H9 (cell line): Measurements from ENCODE around the gene CEACAM5. TPM values are rescaled to one million over a fixed set of nuclear protein-coding genes. Genes with fewer than 3 reads are reported as not detected.

Experiments used
- DNase-seq: peaks from one replicate; pipeline ENCODE4 v3.0.0-alpha.2; 2017
- H2AFZ ChIP-seq: one replicate; pipeline ENCODE4 v1.6.1; 2013; ENCODE audit warnings: mild to moderate bottlenecking, low read length, control low read depth, moderate library complexity
- H2AK5ac ChIP-seq: 2 replicates; pipeline ENCODE4 v1.6.1; 2013; ENCODE audit warnings: low read length, control low read depth, mixed read lengths; ENCODE audit not compliant: insufficient read length
- H2BK120ac ChIP-seq: one replicate; pipeline ENCODE4 v1.6.1; 2013; ENCODE audit warnings: low read depth, mild to moderate bottlenecking, low read length, control low read depth, inconsistent platforms; ENCODE audit not compliant: poor library complexity, severe bottlenecking
- H2BK12ac ChIP-seq: 2 replicates; pipeline ENCODE4 v1.6.1; 2013; ENCODE audit warnings: low read length, control low read depth, mixed read lengths, low read depth; ENCODE audit not compliant: insufficient read length
- H2BK15ac ChIP-seq: 2 replicates; pipeline ENCODE4 v1.6.1; 2013; ENCODE audit warnings: low read depth, low read length, control low read depth
- H2BK20ac ChIP-seq: one replicate; pipeline ENCODE4 v1.6.1; 2013; ENCODE audit warnings: low read depth, mild to moderate bottlenecking, low read length, control low read depth, inconsistent platforms; ENCODE audit not compliant: poor library complexity, severe bottlenecking
- H2BK5ac ChIP-seq: 2 replicates; pipeline ENCODE4 v1.6.1; 2013; ENCODE audit warnings: low read length, control low read depth, mixed read lengths; ENCODE audit not compliant: insufficient read length
- H3K14ac ChIP-seq: 2 replicates; pipeline ENCODE4 v1.6.1; 2013; ENCODE audit warnings: low read length, control low read depth; ENCODE audit not compliant: insufficient read depth
- H3K18ac ChIP-seq: 2 replicates; pipeline ENCODE4 v1.6.1; 2013; ENCODE audit warnings: low read depth, mild to moderate bottlenecking, mixed read lengths, low read length, control low read depth; ENCODE audit not compliant: insufficient read length
- H3K23ac ChIP-seq: 2 replicates; pipeline ENCODE4 v1.6.1; 2013; ENCODE audit warnings: low read length, control low read depth, mixed read lengths, low read depth; ENCODE audit not compliant: insufficient read length
- H3K23me2 ChIP-seq: 2 replicates; pipeline ENCODE4 v1.6.1; 2013; ENCODE audit warnings: low read depth, mild to moderate bottlenecking, mixed read lengths, low read length, control low read depth; ENCODE audit not compliant: insufficient read length, poor library complexity, severe bottlenecking
- H3K27ac ChIP-seq: 2 replicates; pipeline ENCODE4 v1.5.1; 2013; ENCODE audit warnings: low read length, control low read depth, mixed read lengths, low read depth; ENCODE audit not compliant: insufficient read length
- H3K27me3 ChIP-seq: 2 replicates; pipeline ENCODE4 v1.6.1; 2013; ENCODE audit warnings: low read length, control low read depth, inconsistent platforms; ENCODE audit not compliant: insufficient read depth
- H3K4ac ChIP-seq: 2 replicates; pipeline ENCODE4 v1.6.1; 2013; ENCODE audit warnings: low read depth, mild to moderate bottlenecking, control low read depth, inconsistent platforms, low read length, moderate library complexity
- H3K4me1 ChIP-seq: 2 replicates; pipeline ENCODE4 v1.6.1; 2013; ENCODE audit warnings: low read length, control low read depth, inconsistent platforms; ENCODE audit not compliant: insufficient read depth
- H3K4me2 ChIP-seq: 2 replicates; pipeline ENCODE4 v1.6.1; 2013; ENCODE audit warnings: low read length, control low read depth, mixed read lengths; ENCODE audit not compliant: insufficient read length, insufficient read depth
- H3K56ac ChIP-seq: 2 replicates; pipeline ENCODE4 v1.6.1; 2013; ENCODE audit warnings: low read depth, mild to moderate bottlenecking, mixed read lengths, low read length, control low read depth; ENCODE audit not compliant: insufficient read length
- H3K79me1 ChIP-seq: 2 replicates; pipeline ENCODE4 v1.6.1; 2013; ENCODE audit warnings: low read depth, mild to moderate bottlenecking, moderate library complexity, low read length, control low read depth, inconsistent platforms; ENCODE audit not compliant: insufficient read depth, poor library complexity, severe bottlenecking
- H3K79me2 ChIP-seq: 2 replicates; pipeline ENCODE4 v1.6.1; 2013; ENCODE audit warnings: low read length, control low read depth, inconsistent platforms; ENCODE audit not compliant: insufficient read depth
- H3K9ac ChIP-seq: 2 replicates; pipeline ENCODE4 v1.6.1; 2013; ENCODE audit warnings: low read length, control low read depth, mixed read lengths; ENCODE audit not compliant: insufficient read length; ENCODE audit errors: extremely low read depth
- H3K9me3 ChIP-seq: one replicate; pipeline ENCODE4 v1.6.1; 2013; ENCODE audit warnings: low read depth, low read length, inconsistent platforms; ENCODE audit not compliant: control insufficient read depth
- H3T11ph ChIP-seq: one replicate; pipeline ENCODE4 v1.6.1; 2013; ENCODE audit warnings: mild to moderate bottlenecking, low read length, control low read depth, inconsistent platforms
- H4K20me1 ChIP-seq: one replicate; pipeline ENCODE4 v1.6.1; 2013; ENCODE audit not compliant: control insufficient read depth, insufficient read length, insufficient read depth
- H4K5ac ChIP-seq: 2 replicates; pipeline ENCODE4 v1.6.1; 2013; ENCODE audit warnings: low read depth, mild to moderate bottlenecking, mixed read lengths, low read length, control low read depth; ENCODE audit not compliant: insufficient read length
- H4K8ac ChIP-seq: replicated peaks from 2 replicates; pipeline ENCODE4 v1.6.1; 2013; ENCODE audit warnings: low read length, control low read depth, mixed read lengths, low read depth; ENCODE audit not compliant: insufficient read length
- H4K91ac ChIP-seq: 2 replicates; pipeline ENCODE4 v1.6.1; 2013; ENCODE audit warnings: low read depth, mild to moderate bottlenecking, moderate library complexity, mixed read lengths, low read length, control low read depth; ENCODE audit not compliant: insufficient read length
- H3K27ac Mint-ChIP-seq, 3 experiments: 2 replicates in 2 of 3; 3 replicates in 1 of 3; pipeline ENCODE4 v1.8.0; 2020 to 2021; ENCODE audit warnings: mixed read lengths in 3 of 3, mild to moderate bottlenecking in 1 of 3, moderate library complexity in 1 of 3
- H3K27me3 Mint-ChIP-seq: 2 replicates; pipeline ENCODE4 v1.8.0; 2021; ENCODE audit warnings: low read depth, mild to moderate bottlenecking, moderate library complexity, mixed read lengths
- H3K36me3 Mint-ChIP-seq, 3 experiments: 2 replicates in 2 of 3; 3 replicates in 1 of 3; pipeline ENCODE4 v1.8.0; 2020 to 2021; ENCODE audit warnings: low read depth in 3 of 3, mixed read lengths in 3 of 3; ENCODE audit not compliant: insufficient read depth in 1 of 3
- H3K4me1 Mint-ChIP-seq, 2 experiments: 2 replicates each; pipeline ENCODE4 v1.8.0; 2020; ENCODE audit warnings: mixed read lengths in 2 of 2
- H3K4me3 Mint-ChIP-seq, 2 experiments: 2 replicates in 1 of 2; 3 replicates in 1 of 2; pipeline ENCODE4 v1.8.0; 2020 to 2021; ENCODE audit warnings: mild to moderate bottlenecking in 2 of 2, mixed read lengths in 2 of 2, moderate library complexity in 1 of 2
- H3K9me3 Mint-ChIP-seq, 2 experiments: 2 replicates in 1 of 2; 3 replicates in 1 of 2; pipeline ENCODE4 v1.8.0; 2020; ENCODE audit warnings: mild to moderate bottlenecking in 2 of 2, mixed read lengths in 2 of 2, moderate library complexity in 1 of 2
- WGBS: extraction: QIAGEN DNeasy Blood & Tissue Kit; methylation state at CpG from one replicate; pipeline ENCODE4 v1.1.7; 2013; ENCODE audit warnings: missing lambda C conversion rate, low lambda C conversion rate, mixed read lengths; ENCODE audit not compliant: insufficient read length; ENCODE audit errors: extremely low coverage; 5-methylcytosine and 5-hydroxymethylcytosine counted together
- total RNA-seq: library from RNA; stranded (reverse); gene quantifications from 2 replicates; pipeline ENCODE4 v1.2.1, GENCODE V29; 2021
- TF ChIP-seq, protein P1 (sequence below): fragments of 200-600 bp; sonication (generic); conservative IDR thresholded peaks from 3 replicates; pipeline ENCODE4 v1.8.0; 2021; ENCODE audit warnings: antibody characterized with exemption, mild to moderate bottlenecking

CEACAM5 gene
- total RNA-seq, 1 experiment from 2014 or later = not detected

DNA sequence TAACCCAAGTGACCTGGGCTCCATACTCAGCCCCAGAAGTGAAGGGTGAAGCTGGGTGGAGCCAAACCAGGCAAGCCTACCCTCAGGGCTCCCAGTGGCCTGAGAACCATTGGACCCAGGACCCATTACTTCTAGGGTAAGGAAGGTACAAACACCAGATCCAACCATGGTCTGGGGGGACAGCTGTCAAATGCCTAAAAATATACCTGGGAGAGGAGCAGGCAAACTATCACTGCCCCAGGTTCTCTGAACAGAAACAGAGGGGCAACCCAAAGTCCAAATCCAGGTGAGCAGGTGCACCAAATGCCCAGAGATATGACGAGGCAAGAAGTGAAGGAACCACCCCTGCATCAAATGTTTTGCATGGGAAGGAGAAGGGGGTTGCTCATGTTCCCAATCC is 14.2 kb upstream of the CEACAM5 start:
- Histone ChIP-seq H2AFZ (no peak overlapping the region), H4K91ac (no peak overlapping the region), H2BK12ac (no peak overlapping the region), H3K9me3 (peaks cover 37% of the 10 kb centered on the region), H2AK5ac (no peak overlapping the region), H4K5ac (no peak overlapping the region), H3K79me1 (no peaks in the 10 kb centered on the region), H3K4me2 (no peak overlapping the region), H3K14ac (no peak overlapping the region), H3K4me1 (no peaks in the 10 kb centered on the region), H3K27ac (no peak overlapping the region), H3K79me2 (no peaks in the 10 kb centered on the region), H4K20me1 (no peaks in the 10 kb centered on the region), H3K56ac (no peak overlapping the region), H3K23me2 (no peaks in the 10 kb centered on the region), H3T11ph (no peak overlapping the region), H2BK120ac (no peak overlapping the region), H2BK15ac (no peak overlapping the region), H2BK5ac (no peak overlapping the region), H4K8ac (no peak overlapping the region), H3K9ac (no peak overlapping the region), H3K4ac (no peak overlapping the region), H3K18ac (no peak overlapping the region), H3K23ac (no peak overlapping the region), H3K27me3 (no peaks in the 10 kb centered on the region), H2BK20ac (no peak overlapping the region)
- TF ChIP-seq, protein P1, sequence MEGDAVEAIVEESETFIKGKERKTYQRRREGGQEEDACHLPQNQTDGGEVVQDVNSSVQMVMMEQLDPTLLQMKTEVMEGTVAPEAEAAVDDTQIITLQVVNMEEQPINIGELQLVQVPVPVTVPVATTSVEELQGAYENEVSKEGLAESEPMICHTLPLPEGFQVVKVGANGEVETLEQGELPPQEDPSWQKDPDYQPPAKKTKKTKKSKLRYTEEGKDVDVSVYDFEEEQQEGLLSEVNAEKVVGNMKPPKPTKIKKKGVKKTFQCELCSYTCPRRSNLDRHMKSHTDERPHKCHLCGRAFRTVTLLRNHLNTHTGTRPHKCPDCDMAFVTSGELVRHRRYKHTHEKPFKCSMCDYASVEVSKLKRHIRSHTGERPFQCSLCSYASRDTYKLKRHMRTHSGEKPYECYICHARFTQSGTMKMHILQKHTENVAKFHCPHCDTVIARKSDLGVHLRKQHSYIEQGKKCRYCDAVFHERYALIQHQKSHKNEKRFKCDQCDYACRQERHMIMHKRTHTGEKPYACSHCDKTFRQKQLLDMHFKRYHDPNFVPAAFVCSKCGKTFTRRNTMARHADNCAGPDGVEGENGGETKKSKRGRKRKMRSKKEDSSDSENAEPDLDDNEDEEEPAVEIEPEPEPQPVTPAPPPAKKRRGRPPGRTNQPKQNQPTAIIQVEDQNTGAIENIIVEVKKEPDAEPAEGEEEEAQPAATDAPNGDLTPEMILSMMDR = no peak
- no peaks in the 10 kb centered on the region for H3K4me1 Mint-ChIP-seq
- no peaks in the 10 kb centered on the region; the same call in 1 of the 2 replicates for H3K27me3 Mint-ChIP-seq
- WGBS = no CpG with 5 or more reads among the region's 1 CpG
- peaks cover 0 to 35% (median 2%) of the 10 kb centered on the region in 3 experiments; a peak in 4 of 7 replicates for H3K36me3 Mint-ChIP-seq
- DNase-seq = peak; percentile 2
- no peak overlapping the region for H3K27ac Mint-ChIP-seq
- H3K4me3 Mint-ChIP-seq = no peak overlapping the region
- peaks cover 76 to 96% of the 10 kb centered on the region in 2 experiments for H3K9me3 Mint-ChIP-seq
